HepG2 (cell line): ENCODE measurements around the gene RRBP1. TPM values are rescaled to one million over a fixed set of nuclear protein-coding genes. Genes with fewer than 3 reads are reported as not detected.

Source experiments
- DNMT1 ChIP-seq: sonication (generic); formaldehyde crosslinking; IDR thresholded peaks from 2 replicates; pipeline ENCODE4 v1.5.1; 2020; ENCODE audit warnings: mild to moderate bottlenecking, missing genetic modification reagents
- FOXK1 ChIP-seq: sonication (generic); formaldehyde crosslinking; IDR thresholded peaks from 2 replicates; pipeline ENCODE4 v1.4.0; 2020; ENCODE audit warnings: low read depth, missing genetic modification reagents, borderline replicate concordance
- HMGA1 ChIP-seq: sonication (generic); formaldehyde crosslinking; conservative IDR thresholded peaks from 2 replicates; pipeline ENCODE4 v1.4.0; 2020; ENCODE audit warnings: missing genetic modification reagents
- JUN ChIP-seq: sonication (generic); formaldehyde crosslinking; IDR thresholded peaks from 2 replicates; pipeline ENCODE4 v1.4.0; 2020; ENCODE audit warnings: mild to moderate bottlenecking, missing genetic modification reagents
- NFYC ChIP-seq: IDR thresholded peaks from 2 replicates; pipeline ENCODE4 v1.6.1; 2016; ENCODE audit warnings: missing genetic modification reagents, missing compliant biosample characterization
- POLR2A ChIP-seq, 2 experiments: IDR thresholded peaks; 2 replicates each; pipeline ENCODE4 v1.6.1; 2011; ENCODE audit warnings: low read depth in 2 of 2, low read length in 2 of 2, mild to moderate bottlenecking in 1 of 2, moderate library complexity in 1 of 2; ENCODE audit not compliant: insufficient read depth in 1 of 2
- SP2 ChIP-seq: sonication (generic); formaldehyde crosslinking; IDR thresholded peaks from 2 replicates; pipeline ENCODE4 v1.5.1; 2020; ENCODE audit warnings: mild to moderate bottlenecking, missing genetic modification reagents
- TBL1XR1 ChIP-seq: fragments of 150-350 bp; IDR thresholded peaks from 2 replicates; pipeline ENCODE4 v1.6.1; 2014; ENCODE audit warnings: borderline replicate concordance, low read length; ENCODE audit not compliant: partially characterized antibody
- TCF12 ChIP-seq, 2 experiments: fragments of 450-650 bp in 1 of 2; sonication (generic) in 1 of 2; formaldehyde crosslinking in 1 of 2; IDR thresholded peaks; 2 replicates each; pipeline versions ENCODE4 v1.6.1 to v1.8.0; 2017 to 2022; ENCODE audit warnings: antibody characterized with exemption in 1 of 2, mild to moderate bottlenecking in 1 of 2, missing genetic modification reagents in 1 of 2, moderate library complexity in 1 of 2
- WIZ ChIP-seq: sonication (generic); formaldehyde crosslinking; IDR thresholded peaks from 2 replicates; pipeline ENCODE4 v1.5.1; 2020; ENCODE audit warnings: mild to moderate bottlenecking, missing genetic modification reagents
- ZBTB7A ChIP-seq: sonication (generic); formaldehyde crosslinking; IDR thresholded peaks from 2 replicates; pipeline ENCODE4 v1.8.0; 2022; ENCODE audit warnings: mild to moderate bottlenecking, missing genetic modification reagents
- ZFP90 ChIP-seq: sonication (generic); formaldehyde crosslinking; IDR thresholded peaks from 2 replicates; pipeline ENCODE4 v1.8.0; 2022; ENCODE audit warnings: missing genetic modification reagents, mild to moderate bottlenecking, inconsistent platforms, borderline replicate concordance
- ZNF180 ChIP-seq: sonication (generic); formaldehyde crosslinking; IDR thresholded peaks from 2 replicates; pipeline ENCODE4 v1.4.0; 2020; ENCODE audit warnings: low read depth, missing genetic modification reagents, borderline replicate concordance
- ZNF225 ChIP-seq: sonication (generic); formaldehyde crosslinking; IDR thresholded peaks from 2 replicates; pipeline ENCODE4 v1.4.0; 2020; ENCODE audit warnings: mild to moderate bottlenecking, missing genetic modification reagents
- ZNF331 ChIP-seq: sonication (generic); formaldehyde crosslinking; IDR thresholded peaks from 2 replicates; pipeline ENCODE4 v1.4.0; 2020; ENCODE audit warnings: missing genetic modification reagents
- ZNF556 ChIP-seq: sonication (generic); formaldehyde crosslinking; IDR thresholded peaks from 2 replicates; pipeline ENCODE4 v1.4.0; 2020; ENCODE audit warnings: mild to moderate bottlenecking, missing genetic modification reagents, borderline replicate concordance
- ZNF713 ChIP-seq: sonication (generic); formaldehyde crosslinking; IDR thresholded peaks from 2 replicates; pipeline ENCODE4 v1.4.0; 2020; ENCODE audit warnings: mild to moderate bottlenecking, missing genetic modification reagents
- polyA plus RNA-seq, 8 experiments: library from polyadenylated mRNA; depleted of rRNA in 3 of 8; stranded (reverse) in 7 of 8; unstranded in 1 of 8; fragments of >200 nt; fragmentation: Illumina TruSeq in 4 of 8; extraction: Trizol in 4 of 8; gene quantifications; 2 replicates each; pipeline versions ENCODE4 v1.2.1 to v1.2.3, GENCODE V29; 2011 to 2016; ENCODE audit warnings: low read depth in 4 of 8, missing spikeins in 1 of 8, mixed read lengths in 1 of 8; ENCODE audit not compliant: insufficient read depth in 1 of 8
- total RNA-seq, 5 experiments: library from RNA; depleted of rRNA; stranded (reverse); fragments of >200 nt; fragmentation: Illumina TruSeq; extraction: Trizol; gene quantifications; 2 replicates each; pipeline ENCODE4 v1.2.3, GENCODE V29; 2016; ENCODE audit warnings: low read depth in 1 of 5
- TF ChIP-seq, protein P1 (sequence below): sonication (generic); formaldehyde crosslinking; IDR thresholded peaks from 2 replicates; pipeline ENCODE4 v1.9.0; 2021; ENCODE audit warnings: mild to moderate bottlenecking, missing genetic modification reagents
- TF ChIP-seq, protein P2 (sequence below): sonication (generic); formaldehyde crosslinking; IDR thresholded peaks from 2 replicates; pipeline ENCODE4 v1.4.0; 2020; ENCODE audit warnings: missing genetic modification reagents
- TF ChIP-seq, protein P3 (sequence below): sonication (generic); formaldehyde crosslinking; IDR thresholded peaks from 2 replicates; pipeline ENCODE4 v1.4.0; 2020; ENCODE audit warnings: missing genetic modification reagents

The RRBP1 gene
- total and polyA plus RNA-seq, 2 of the 13 experiments (the other 11 are each of a cell fraction or from before 2014, with no cell fraction given), result 150 to 222 TPM

GRCh38 chr20:17611540-17612286 is 70.3 kb downstream of the RRBP1 start (continued):
- TF ChIP-seq, protein P1, sequence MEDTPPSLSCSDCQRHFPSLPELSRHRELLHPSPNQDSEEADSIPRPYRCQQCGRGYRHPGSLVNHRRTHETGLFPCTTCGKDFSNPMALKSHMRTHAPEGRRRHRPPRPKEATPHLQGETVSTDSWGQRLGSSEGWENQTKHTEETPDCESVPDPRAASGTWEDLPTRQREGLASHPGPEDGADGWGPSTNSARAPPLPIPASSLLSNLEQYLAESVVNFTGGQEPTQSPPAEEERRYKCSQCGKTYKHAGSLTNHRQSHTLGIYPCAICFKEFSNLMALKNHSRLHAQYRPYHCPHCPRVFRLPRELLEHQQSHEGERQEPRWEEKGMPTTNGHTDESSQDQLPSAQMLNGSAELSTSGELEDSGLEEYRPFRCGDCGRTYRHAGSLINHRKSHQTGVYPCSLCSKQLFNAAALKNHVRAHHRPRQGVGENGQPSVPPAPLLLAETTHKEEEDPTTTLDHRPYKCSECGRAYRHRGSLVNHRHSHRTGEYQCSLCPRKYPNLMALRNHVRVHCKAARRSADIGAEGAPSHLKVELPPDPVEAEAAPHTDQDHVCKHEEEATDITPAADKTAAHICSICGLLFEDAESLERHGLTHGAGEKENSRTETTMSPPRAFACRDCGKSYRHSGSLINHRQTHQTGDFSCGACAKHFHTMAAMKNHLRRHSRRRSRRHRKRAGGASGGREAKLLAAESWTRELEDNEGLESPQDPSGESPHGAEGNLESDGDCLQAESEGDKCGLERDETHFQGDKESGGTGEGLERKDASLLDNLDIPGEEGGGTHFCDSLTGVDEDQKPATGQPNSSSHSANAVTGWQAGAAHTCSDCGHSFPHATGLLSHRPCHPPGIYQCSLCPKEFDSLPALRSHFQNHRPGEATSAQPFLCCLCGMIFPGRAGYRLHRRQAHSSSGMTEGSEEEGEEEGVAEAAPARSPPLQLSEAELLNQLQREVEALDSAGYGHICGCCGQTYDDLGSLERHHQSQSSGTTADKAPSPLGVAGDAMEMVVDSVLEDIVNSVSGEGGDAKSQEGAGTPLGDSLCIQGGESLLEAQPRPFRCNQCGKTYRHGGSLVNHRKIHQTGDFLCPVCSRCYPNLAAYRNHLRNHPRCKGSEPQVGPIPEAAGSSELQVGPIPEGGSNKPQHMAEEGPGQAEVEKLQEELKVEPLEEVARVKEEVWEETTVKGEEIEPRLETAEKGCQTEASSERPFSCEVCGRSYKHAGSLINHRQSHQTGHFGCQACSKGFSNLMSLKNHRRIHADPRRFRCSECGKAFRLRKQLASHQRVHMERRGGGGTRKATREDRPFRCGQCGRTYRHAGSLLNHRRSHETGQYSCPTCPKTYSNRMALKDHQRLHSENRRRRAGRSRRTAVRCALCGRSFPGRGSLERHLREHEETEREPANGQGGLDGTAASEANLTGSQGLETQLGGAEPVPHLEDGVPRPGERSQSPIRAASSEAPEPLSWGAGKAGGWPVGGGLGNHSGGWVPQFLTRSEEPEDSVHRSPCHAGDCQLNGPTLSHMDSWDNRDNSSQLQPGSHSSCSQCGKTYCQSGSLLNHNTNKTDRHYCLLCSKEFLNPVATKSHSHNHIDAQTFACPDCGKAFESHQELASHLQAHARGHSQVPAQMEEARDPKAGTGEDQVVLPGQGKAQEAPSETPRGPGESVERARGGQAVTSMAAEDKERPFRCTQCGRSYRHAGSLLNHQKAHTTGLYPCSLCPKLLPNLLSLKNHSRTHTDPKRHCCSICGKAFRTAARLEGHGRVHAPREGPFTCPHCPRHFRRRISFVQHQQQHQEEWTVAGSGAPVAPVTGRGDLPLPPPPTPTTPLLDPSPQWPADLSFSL (CRISPR knock-in tag), result no peak
- TF ChIP-seq HMGA1 (CRISPR knock-in tag), result no peak
- no peak for TF ChIP-seq WIZ
- no peak for TF ChIP-seq NFYC (CRISPR knock-in tag)
- no peak for TF ChIP-seq ZNF180
- TF ChIP-seq ZFP90, result no peak; the same call in 1 of the 2 replicates
- TF ChIP-seq, protein P2, sequence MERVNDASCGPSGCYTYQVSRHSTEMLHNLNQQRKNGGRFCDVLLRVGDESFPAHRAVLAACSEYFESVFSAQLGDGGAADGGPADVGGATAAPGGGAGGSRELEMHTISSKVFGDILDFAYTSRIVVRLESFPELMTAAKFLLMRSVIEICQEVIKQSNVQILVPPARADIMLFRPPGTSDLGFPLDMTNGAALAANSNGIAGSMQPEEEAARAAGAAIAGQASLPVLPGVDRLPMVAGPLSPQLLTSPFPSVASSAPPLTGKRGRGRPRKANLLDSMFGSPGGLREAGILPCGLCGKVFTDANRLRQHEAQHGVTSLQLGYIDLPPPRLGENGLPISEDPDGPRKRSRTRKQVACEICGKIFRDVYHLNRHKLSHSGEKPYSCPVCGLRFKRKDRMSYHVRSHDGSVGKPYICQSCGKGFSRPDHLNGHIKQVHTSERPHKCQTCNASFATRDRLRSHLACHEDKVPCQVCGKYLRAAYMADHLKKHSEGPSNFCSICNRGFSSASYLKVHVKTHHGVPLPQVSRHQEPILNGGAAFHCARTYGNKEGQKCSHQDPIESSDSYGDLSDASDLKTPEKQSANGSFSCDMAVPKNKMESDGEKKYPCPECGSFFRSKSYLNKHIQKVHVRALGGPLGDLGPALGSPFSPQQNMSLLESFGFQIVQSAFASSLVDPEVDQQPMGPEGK (CRISPR knock-in tag), result no peak
- peak; percentile 72; the same call in 1 of the 2 replicates for TF ChIP-seq DNMT1
- TF ChIP-seq ZBTB7A (CRISPR knock-in tag), result peak; percentile 18; the same call in 1 of the 2 replicates
- no peak for TF ChIP-seq ZNF225 (CRISPR knock-in tag)
- no peak for TF ChIP-seq TBL1XR1
- TF ChIP-seq ZNF556 (CRISPR knock-in tag), result no peak
- TF ChIP-seq FOXK1 (CRISPR knock-in tag), result no peak
- TF ChIP-seq, protein P3, sequence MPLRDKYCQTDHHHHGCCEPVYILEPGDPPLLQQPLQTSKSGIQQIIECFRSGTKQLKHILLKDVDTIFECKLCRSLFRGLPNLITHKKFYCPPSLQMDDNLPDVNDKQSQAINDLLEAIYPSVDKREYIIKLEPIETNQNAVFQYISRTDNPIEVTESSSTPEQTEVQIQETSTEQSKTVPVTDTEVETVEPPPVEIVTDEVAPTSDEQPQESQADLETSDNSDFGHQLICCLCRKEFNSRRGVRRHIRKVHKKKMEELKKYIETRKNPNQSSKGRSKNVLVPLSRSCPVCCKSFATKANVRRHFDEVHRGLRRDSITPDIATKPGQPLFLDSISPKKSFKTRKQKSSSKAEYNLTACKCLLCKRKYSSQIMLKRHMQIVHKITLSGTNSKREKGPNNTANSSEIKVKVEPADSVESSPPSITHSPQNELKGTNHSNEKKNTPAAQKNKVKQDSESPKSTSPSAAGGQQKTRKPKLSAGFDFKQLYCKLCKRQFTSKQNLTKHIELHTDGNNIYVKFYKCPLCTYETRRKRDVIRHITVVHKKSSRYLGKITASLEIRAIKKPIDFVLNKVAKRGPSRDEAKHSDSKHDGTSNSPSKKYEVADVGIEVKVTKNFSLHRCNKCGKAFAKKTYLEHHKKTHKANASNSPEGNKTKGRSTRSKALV (CRISPR knock-in tag), result no peak
- peak in 1 of 2 experiments; percentile 56; a peak in 1 of 4 replicates for TF ChIP-seq POLR2A (IDR thresholded peaks at IDR 0.05; ENCODE audit: insufficient read depth in 1 of 2, low read depth in 2 of 2, low read length in 2 of 2)
- TF ChIP-seq JUN (CRISPR knock-in tag), result no peak
- TF ChIP-seq ZNF331, result peak; percentile 37; the same call in 1 of the 2 replicates
- no peak for TF ChIP-seq SP2
- TF ChIP-seq ZNF713 (CRISPR knock-in tag), result no peak
- TF ChIP-seq TCF12 (IDR thresholded peaks at IDR 0.05), result no peak
- TF ChIP-seq TCF12 (CRISPR knock-in tag; IDR thresholded peaks at IDR 0.05), result peak; percentile 29; the same call in 1 of the 2 replicates
